ENCODE results near the gene PRRG2. TPM values are rescaled to one million over a fixed set of nuclear protein-coding genes. Genes with fewer than 3 reads are reported as not detected.

PRRG2 gene
- polyA plus RNA-seq, 1 of the 3 experiments (the other 2 are of a cell fraction): 0.44 TPM

GRCh38 chr19:49579193-49579592 lies 1.9 kb upstream of the PRRG2 start:
- peak overlapping the region; percentile 66 to 88 for H3K4me3 ChIP-seq (ENCODE audit: low read depth in 2 of 2, low read length in 1 of 2)

More at GRCh38 chr19:49579193-49579592, 1.9 kb upstream of the PRRG2 start:
- Histone ChIP-seq H2AFZ (ENCODE audit: low read depth) (no peak overlapping the region; the same call in 1 of the 2 replicates), H3K9me3 (no peaks in the 10 kb centered on the region), H3K36me3 (replicated peaks in 1 of 2; ENCODE audit: control insufficient read depth in 1 of 2, insufficient read depth in 2 of 2, low read length in 1 of 2) (peaks cover 6 to 13% of the 10 kb centered on the region in 2 experiments), H4K20me1 (ENCODE audit: insufficient read depth) (no peaks in the 10 kb centered on the region; the same call in 1 of the 2 replicates), H3F3A (replicated peaks; ENCODE audit: insufficient read depth) (peaks cover 4% of the 10 kb centered on the region), H3K9me2 (no peaks in the 10 kb centered on the region), H3K4me1 (ENCODE audit: control insufficient read depth in 1 of 2, insufficient read depth in 2 of 2, low read depth in 1 of 2, low read length in 1 of 2) (peaks cover 0 to 4% of the 10 kb centered on the region in 2 experiments; a peak in 2 of 4 replicates), H3K27me3 (ENCODE audit: insufficient read depth) (no peaks in the 10 kb centered on the region), H3K27ac (ENCODE audit: low read depth in 2 of 2, low read length in 1 of 2) (no peak overlapping the region), H3K79me2 (ENCODE audit: insufficient read depth) (peaks cover 60% of the 10 kb centered on the region), H3K9ac (peak overlapping the region; percentile 83), H3K4me2 (peak overlapping the region; percentile 74)
- no peak for DNase-seq
- WGBS (ENCODE audit: low lambda C conversion rate): 63% methylated on average over 4 of the region's 4 CpGs
- POLR2A ChIA-PET: interaction anchor here (1.0 to 1.4 kb wide), 3 partner anchors 83 to 134 kb away, joined by 3 to 4 read pairs (median 3); partner anchors contain the start of gene RPS11
- no peak for TF ChIP-seq RAD21 (IDR thresholded peaks at IDR 0.05; ENCODE audit: low read length)
- TF ChIP-seq YY1 (IDR thresholded peaks at IDR 0.05; ENCODE audit: low read depth): no peak
- no peak for TF ChIP-seq ELF1 (IDR thresholded peaks at IDR 0.05)
- TF ChIP-seq RXRA (IDR thresholded peaks at IDR 0.05; ENCODE audit: borderline replicate concordance, low read depth): no peak
- TF ChIP-seq TAF1 (IDR thresholded peaks at IDR 0.05; ENCODE audit: borderline replicate concordance, low read depth, low read length): no peak
- no peak for TF ChIP-seq EP300 (IDR thresholded peaks at IDR 0.05; ENCODE audit: borderline replicate concordance in 1 of 2, low read depth in 1 of 2, low read length in 1 of 2)
- TF ChIP-seq FOXJ3 (CRISPR knock-in tag; IDR thresholded peaks at IDR 0.05): no peak
- TF ChIP-seq MEF2A (IDR thresholded peaks at IDR 0.05; ENCODE audit: borderline replicate concordance, low read depth): no peak
- TF ChIP-seq PBX3 (IDR thresholded peaks at IDR 0.05): no peak
- TF ChIP-seq CTCF (IDR thresholded peaks at IDR 0.05): no peak
- TF ChIP-seq TEAD4 (IDR thresholded peaks at IDR 0.05; ENCODE audit: borderline replicate concordance, insufficient read depth): no peak
- no peak for TF ChIP-seq JUND (IDR thresholded peaks at IDR 0.05)
- no peak for TF ChIP-seq NFIC (IDR thresholded peaks at IDR 0.05; ENCODE audit: borderline replicate concordance)
- no peak for TF ChIP-seq NRF1 (IDR thresholded peaks at IDR 0.05; ENCODE audit: low read depth, low read length)
- no peak for TF ChIP-seq POLR2AphosphoS5 (IDR thresholded peaks at IDR 0.05; ENCODE audit: low read depth, low read length)
- no peak for TF ChIP-seq RFX5 (IDR thresholded peaks at IDR 0.05; ENCODE audit: low read length)
- no peak for TF ChIP-seq SIN3A (IDR thresholded peaks at IDR 0.05; ENCODE audit: borderline replicate concordance, low read depth, low read length)
- TF ChIP-seq TCF12 (IDR thresholded peaks at IDR 0.05): no peak
- TF ChIP-seq CHD2 (IDR thresholded peaks at IDR 0.05; ENCODE audit: low read length, partially characterized antibody): no peak
- CTCF ChIA-PET: interaction anchor here (1.2 to 6.8 kb wide), 6 partner anchors 9 to 103 kb away, joined by 3 to 65 read pairs (median 7); partner anchors contain the start of gene RPS11

Data from SK-N-SH (cell line).